Measurements from ENCODE around the gene UMOD.
"Not testable (repeated sequence)": the region's sequence is repeated elsewhere in the genome, so short reads cannot be mapped to it uniquely, and the experiment has no call there.

Gene UMOD

DNA sequence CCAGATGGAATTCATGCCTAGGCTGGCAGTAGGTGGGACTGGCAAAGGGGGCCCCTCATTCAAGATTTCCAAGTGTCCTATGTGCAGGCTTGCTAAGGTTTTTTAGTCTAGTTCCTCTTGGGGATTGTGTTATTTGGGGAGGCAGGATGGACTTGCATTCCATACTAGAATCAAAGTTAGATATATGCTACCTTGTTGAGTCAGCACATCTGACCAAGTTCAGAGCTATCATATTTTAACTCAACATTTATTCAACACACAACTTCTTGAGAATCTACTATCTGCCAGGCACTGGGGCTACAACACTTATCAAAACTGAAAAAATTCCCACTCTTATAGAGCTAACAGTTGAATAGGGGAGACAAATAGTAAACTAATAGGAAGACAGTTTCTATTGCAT, 31.9 kb downstream of the UMOD start:
- DNase-seq = no peak

DNA sequence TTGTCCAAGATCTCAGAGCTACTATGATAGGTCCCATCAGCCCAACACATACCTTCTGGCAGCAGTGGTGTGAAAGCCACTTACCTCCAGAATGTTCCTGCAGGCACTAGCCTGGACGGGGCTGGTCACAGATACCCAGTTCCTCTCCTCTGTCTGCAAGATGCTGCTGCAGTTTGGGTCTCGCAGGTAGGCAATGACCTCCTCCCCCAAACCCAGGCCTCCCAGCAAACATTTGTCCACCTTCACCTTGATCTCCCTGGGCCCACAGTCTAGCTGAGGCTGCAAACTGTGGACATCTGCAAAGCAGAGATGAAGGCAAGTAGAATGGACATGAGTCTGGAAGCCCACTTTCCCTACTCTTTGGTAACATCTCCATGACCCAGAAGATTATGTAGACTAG, 32.3 kb downstream of the UMOD start:
- no peak for DNase-seq

DNA sequence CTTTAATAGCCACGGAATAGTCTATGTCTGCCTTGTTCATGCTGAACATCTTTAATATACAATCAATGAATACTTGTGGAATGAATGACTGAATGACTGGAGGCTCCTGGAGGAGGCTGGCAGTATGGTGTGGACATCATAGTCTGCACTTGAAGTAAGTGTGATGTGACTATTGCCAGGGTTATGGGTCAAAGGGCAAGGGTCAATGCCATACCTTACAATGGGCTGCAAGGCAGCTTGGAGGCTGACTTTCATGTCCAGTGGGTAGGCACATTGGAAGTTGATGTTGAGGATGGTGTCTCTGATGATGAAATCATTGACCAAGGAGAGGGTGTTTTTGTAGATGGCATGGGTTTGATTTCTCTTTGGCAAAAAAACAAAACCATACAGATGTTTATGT, 33.1 kb downstream of the UMOD start:
- no peak for DNase-seq

DNA sequence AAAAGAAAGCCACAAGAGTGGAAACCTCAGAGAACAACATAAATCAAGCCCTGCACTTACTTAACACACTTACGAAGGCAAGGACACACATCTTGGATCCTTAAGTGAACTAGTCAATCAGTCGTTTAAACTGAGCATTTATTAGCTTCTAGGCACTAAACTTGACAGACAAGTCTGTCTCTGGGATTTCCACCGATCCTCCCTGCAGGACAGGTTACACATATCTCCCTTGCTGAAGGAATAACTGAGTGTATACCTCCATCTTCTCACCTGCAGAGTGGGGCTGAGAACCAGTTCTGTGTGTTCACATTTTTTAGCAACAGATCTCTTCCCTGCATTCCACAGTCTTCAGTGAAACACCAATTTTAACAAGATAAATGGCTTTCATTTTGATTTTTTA, 34.1 kb downstream of the UMOD start:
- DNase-seq = no peak

DNA sequence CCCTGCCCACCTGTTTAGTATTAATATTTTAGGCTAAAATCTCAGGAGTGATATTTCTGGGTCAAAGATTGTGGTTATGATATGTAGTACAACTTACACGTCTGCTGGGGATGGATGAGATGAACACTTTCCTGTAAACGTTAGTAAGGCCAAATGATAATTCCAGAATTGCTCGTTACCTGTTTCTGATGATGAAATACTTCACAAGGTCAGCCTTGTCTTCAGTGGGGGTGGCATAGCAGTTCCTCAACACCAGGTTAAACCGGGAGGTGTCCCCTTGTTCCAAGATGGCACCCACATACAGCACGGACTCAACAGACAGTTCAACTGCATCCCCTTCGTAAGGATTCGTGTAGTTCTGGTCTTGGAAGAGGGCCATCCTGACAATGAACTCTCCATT, 34.5 kb downstream of the UMOD start:
- no peak for DNase-seq

DNA sequence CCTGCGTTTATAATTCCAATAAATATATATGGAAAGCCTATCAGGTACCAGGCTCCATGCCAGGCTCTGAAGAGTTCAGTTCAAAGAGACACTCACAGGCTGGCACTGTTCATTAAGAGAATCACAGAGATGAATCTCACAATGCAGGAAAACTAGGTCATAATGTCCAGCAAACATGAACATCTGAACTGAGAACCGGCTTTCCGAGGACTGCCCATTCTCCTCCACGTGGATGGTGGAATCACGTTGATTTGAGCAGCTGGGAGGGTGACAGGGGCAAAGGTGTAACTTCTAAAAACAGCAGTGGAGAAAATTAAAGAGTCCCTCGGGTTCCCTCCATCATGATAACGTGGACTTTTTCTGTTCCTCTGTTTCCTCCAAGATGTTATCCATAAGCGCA, 35.4 kb downstream of the UMOD start:
- no peak for DNase-seq

DNA sequence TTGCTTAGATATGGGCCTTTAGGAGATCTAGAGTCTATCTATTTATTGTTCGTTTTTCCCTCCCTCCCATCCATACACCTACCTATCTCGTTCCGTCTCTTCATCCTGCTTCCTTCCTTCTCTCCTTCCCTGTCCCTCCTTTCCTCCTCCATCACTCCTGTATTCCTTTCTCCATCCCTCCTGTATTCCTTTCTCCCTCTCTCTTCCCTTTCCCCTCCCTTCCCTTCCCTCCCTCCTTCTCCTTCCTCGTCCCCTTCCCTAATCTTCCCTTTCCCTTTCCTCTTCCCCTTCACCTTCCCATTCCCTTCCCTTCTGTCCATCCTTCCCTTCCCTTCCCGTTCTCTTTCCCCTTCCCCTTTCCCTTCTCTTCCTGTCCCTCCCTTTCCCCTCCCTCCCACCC, 35.8 kb downstream of the UMOD start:
- DNase-seq = no peak

DNA sequence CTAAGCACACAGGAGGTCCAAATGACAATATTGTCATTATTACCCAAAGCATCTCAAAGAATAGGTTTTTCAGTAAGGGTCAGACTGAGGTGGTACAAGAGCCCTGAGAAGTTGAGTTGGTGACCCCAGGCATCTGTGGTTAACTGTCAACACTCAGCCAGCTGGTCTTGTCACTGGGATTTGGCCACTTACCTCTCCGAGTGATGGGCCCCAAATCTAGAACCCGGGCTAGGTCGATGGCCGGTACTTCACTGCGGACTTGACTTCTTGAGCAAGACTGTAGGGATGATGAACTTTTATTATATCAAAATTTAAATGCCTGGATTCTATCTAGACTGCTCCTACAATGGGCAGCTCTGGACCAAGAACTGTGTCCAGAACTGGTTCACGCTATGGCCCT, 36.8 kb downstream of the UMOD start:
- no peak for DNase-seq

DNA sequence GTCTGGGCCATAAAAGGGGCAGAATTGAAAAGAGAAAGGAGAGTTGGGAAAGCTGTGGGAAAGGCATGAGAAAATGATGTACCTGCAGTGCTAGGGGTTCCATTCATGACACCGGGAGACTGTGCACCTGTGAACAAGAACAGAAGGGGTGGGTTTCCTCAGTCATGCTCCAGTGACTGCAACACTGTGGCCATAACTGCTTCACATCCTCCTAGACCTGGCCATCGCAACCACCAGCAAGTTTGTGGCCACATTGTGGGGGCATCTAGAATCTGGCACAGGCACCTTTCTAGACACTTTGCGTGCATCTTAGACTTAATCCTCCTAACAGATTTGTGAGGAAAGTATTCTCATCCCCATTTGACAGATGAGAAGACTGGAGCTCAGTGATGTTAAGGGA, 37.9 kb downstream of the UMOD start:
- no peak for DNase-seq

DNA sequence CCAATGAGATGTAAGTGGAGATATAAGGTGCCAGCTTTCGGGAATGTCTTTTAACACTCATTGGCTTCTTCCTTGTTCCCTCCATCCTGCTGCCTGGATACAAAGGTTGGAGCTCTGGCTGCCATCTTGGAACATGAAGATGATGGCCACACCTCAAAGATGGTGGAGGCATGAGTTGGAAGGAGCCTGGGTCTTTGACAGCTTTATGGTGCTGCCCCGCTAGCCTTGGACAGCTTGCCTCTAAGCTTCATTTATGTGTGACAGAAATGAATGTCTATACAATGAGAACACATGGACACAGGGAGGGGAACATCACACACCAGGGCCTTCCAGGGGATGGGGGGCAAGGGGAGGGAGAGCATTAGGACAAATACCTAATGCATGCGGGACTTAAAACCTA, 38.8 kb downstream of the UMOD start:
- no peak for DNase-seq

DNA sequence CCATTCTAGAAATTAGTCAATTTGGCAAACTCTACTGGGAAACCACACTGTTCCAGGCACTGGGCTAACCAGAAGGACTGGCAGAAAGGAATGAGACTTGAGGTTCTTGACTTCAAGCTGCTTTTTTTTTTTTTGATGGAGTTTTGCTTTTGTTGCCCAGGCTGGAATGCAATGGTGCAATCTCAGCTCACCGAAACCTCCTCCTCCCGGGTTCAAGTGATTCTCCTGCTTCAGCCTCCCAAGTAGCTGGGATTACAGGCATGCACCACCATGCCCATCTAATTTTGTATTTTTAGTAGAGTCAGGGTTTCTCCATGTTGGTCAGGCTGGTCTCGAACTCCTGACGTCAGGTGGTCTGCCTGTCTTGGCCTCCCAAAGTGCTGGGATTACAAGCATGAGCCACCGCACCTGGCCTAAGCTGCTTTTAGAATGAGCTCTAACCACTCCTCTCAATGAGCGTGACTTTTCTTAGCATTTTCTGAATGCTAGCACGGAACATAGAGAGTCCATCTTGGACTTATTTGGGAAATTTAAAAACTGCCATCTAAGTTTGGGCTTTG, 39.9 kb downstream of the UMOD start:
- not testable (repeated sequence) for DNase-seq

DNA sequence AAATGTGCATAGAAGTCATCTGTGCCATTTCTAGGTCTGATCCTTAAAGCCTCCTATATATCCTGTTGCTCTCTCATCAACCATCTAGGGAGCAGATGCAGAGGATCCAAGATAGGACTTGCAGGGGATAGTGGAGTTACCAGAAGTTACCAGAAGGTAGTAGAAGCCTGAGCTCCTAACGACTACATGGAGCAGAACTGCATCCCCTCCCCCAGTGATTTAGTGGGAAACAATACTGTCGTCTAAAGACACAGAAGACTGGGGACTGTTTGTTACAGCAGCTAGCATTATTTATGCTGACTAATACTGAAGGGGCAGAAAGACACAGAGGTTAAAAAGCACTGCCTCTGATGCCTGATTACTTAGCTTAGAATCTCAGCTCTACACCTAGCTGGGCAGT, 41.0 kb downstream of the UMOD start:
- no peak for DNase-seq

DNA sequence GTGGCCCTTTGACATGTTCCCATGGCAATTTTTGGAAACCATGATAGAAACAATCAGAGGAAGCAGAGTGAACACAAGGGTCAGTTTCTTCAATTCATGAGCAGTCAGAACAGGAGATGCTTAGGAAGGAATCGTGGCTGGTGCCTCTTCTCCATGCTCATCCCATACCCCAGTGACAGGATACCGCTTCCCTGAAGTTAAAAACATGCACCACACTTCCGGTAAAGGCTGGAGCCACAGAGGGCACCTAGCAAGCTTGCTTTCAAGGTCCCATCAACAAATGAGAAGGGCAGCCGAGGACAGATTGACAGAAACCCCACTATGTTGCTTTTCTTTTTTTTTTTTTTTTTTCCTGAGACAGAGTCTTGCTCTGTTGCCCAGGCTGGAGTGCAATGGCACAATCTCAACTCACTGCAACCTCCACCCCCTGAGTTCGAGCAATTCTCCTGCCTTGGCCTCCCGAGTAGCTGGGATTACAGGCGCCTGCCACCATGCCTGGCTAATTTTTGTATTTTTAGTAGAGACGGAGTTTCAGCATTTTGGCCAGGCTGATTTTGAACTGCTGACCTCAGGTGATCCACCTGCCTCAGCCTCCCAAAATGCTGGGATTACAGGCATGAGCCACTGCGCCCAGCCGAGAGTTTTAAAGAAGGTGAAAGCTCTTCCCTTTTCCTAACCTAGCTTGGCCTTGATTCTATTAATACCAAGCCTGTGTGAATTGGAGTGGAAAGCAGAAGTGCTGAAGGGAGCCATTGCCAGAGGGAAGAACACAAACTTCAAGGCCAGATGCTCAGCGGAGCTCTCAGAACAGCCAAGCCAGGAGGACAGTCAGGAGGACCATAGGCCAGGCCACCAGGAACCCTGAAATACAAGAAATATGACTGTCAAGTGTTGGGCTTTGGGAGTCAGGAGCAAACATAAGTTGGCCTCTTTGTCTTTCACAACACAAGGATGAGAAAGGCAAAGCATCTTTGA, 41.8 kb downstream of the UMOD start:
- no peak for DNase-seq

DNA sequence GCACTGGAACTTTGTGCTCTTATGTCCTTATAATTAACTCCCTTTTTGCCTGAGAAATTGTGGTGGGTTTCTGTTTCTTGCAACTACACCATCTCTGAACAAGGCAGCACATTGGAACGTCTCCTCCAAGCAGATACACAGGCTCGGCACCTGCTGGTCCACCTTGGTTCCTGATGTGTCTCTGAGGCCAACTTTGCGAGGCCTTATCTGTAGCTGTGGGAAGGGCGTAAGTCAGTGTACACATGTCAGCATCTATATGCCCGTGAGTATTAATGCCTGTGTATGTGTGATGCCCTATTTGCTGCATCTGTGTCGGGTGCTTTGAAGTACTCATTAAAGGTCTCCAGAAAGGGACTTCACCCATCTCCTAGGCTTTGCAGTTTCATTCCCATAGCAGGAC, 42.7 kb downstream of the UMOD start:
- DNase-seq = no peak

DNA sequence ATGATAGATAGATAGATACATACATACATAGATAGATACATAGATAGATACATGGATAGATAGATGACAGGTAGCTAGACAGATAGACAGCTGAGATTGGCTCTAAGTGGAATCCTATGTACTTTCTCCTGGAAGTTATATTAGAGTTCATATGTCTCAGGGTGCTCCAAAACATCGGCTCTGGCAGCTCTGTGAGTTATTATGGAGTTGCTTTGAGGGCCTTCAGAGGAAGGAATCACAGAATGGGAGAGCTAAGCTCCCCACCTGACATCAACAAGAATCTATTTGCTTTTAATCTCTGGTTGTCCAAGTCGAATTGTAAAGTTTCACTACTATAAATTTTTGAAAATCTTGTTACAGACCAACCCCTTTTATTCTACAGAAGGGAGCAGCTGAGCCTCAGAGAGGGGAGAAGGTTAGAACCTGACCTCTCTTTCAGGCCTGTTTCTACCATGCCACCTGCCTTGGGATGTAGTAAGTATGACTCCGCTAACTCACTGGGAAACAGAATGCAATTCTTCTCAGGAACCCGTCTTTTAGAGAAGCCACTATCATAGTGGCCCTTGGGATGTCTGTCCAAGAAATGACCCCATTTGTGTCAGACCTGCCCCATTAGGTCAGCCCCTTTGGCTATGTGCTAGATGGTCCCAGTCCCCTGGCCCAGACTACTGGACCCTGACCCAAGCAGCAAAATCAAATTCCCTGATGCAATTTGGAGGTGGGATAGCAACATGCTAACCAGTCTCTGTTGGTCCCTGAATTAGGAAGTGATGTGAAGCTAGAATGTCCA, 43.5 kb downstream of the UMOD start:
- DNase-seq = no peak

DNA sequence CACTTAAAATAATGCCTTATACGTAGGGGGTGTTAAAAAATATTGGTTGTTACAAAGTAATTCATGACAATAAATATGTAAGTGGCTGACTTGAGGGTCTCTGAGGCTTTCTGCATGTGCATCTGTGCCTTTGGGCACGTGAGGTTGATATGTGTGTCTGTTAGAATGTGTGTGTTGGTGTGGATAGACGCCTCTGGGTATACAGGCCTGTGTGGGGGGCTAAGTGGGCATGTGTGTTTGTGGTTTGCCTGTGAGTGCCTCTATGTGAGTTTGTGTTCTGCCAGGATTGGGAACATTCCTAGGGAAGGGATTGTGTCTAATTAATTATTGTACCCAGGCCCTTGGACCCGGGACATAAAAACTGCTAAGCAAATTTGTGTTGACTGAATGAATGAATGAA, 44.2 kb downstream of the UMOD start:
- DNase-seq = no peak

DNA sequence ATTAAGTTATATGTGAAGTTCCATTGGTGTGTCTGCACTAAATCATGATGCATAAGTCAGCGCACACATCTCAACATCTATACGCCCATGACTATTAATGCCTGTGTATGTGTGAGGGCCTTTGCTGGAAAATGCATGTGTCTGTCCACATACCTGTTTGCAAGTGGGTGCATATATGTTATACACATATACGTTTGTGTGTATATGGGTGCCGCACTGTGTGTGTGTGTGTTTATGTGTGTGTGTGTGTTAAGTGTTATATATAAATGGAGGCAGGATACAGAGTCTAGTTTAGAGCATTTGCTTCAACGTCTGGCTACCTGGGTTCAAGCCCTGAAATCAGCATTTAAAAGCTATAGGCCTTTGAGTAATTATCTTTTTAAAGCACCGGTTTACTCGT, 44.7 kb downstream of the UMOD start:
- DNase-seq = no peak

DNA sequence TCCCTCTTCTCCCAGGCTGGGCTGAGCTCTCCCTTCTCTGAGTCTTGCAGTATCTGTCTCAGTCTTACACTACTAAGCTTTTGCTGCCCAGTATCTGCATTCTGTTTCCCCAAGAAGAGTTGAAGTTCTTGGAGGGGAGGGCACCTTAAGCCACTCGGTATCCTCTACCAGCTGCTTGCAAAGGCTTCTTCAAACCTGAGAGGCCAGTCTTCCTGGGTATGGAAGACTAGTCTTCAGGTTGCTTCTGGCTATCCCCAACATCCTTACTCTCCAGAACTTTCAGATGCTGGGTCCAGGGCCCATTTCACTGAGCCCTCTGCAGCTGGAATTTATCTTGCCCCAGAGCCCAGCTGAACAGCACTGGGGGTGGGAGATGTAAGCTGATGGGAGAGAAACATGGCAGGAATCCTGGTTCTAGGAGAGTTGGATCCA, 45.3 kb downstream of the UMOD start:
- DNase-seq = no peak

DNA sequence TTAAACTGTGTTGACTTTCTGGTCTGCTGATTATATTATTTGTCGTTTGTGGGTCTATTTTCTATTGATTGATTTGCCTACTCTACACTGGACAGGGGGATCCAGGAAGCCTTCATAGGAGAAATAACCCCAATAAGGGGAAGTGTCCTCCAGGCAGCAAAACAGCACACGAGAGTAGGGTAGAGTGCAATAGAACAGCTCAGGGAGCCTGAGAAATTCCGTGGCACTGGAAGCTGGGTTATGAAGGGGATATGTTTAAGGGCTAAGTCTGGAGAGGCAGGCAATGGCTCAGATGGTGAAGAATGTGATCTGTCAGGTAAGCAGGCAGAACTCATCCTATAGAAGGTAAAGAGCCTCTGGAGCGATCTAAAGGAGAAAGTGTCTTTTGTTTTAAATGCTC, 46.1 kb downstream of the UMOD start:
- DNase-seq = no peak

DNA sequence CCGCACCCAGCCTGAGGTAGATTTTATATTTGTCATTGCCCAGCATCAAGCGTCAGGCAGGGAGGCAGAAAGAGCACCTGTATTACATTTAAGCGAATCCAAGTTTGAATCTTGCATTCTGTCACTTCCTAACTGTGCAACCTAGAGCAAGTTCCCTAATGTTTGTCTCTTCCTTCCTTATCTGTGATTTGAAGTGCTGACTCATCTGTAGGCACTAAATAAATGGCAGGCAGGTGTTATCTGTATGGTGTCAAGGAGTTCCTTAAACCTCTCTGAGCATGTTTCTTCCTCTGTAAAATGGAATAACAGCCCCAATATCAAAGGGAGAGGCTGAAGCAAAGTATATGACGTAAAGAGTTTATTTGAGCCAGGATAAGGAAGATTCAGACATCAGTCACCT, 49.5 kb downstream of the UMOD start:
- no peak for DNase-seq

DNA sequence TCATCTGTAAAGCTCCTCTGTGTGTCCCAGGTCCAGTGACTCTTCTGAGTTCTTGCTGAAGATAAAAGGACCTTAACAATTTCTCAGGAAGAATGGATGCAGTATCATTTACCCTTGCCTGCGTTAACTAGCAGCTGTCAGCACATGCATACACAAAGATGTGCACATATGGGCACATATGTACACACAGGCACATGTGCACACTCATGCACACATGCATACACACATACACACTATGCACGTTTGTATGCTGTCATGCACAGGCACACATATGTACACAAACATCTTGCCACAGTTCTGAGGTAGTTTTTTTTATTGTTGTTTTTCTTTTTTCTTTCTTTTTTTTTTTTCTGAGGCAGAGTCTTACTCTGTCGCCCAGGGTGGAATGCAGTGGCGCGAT, 50.1 kb downstream of the UMOD start:
- DNase-seq = no peak

DNA sequence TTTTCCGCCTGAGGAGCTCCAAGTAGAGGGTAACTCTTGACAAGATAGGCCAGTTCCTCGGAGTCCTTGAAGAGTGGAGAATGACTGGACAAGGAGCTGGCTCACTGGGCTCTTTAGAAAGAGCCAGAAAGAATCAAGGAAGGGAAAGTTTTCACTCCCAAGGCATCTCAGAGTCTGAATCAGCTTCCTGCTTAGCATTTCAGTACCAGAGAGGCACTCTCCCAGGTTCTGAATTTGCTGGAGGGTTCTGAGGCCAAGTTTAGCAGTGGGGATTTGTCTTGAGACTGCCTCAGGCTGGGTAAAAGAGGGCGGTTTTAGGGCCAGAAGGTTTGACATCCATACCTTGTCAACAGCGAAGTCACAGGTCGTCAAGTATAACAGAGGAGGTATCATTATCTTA, 50.7 kb downstream of the UMOD start:
- DNase-seq = no peak

DNA sequence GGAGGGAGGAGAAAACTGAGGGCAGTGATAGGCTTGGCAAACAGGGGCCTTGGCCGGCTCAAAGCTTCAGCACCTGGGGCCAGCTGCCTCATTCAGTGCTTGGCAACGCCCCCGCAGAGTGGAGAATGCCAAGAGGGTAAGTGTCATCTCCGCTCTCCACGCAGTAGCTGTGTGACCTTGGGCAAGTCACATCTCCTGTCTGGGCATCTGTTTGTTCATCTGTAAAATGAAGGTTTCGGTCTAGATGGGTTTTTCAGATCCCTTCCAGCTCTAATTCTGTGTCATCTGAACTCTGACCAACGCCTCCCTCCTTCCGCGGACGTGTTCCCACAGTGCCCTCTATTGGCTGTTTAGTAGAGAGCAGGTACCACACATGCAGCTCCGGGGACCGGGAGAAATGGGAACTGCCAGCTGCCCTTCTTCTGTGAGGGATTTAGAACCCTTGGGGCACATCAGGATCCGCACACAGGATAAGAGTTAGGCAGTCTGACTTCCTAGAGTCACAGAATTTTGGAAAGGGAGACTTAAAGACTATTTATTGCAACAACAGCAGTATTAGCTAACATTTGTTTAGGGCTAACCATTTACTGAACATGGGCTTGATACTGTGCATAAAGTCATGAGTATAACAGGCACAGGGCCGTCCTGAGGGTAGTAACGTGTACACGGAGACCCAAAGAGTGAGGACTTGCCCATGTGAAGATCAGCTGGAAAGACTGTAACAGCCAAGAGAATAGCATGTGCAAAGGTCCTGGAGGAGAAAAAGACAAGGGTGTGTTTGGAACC, 52.0 kb downstream of the UMOD start:
- peak; percentile 4 for DNase-seq
